SU-DHL-6 (cell line): ENCODE measurements around the gene RNF19B.
"Not testable (repeated sequence)": the region's sequence is repeated elsewhere in the genome, so short reads cannot be mapped to it uniquely, and the experiment has no call there.

Source experiments
- CTCF ChIP-seq: fragments of 200-600 bp; sonication (generic); IDR thresholded peaks from one replicate; pipeline ENCODE4 v1.5.1; 2017; ENCODE audit warnings: antibody characterized with exemption, mild to moderate bottlenecking, low read length, moderate library complexity; ENCODE audit not compliant: insufficient read depth, poor library complexity, severe bottlenecking
- EZH2phosphoT487 ChIP-seq: fragments of 200-600 bp; sonication (generic), shearing (Covaris generic); conservative IDR thresholded peaks from 2 replicates; pipeline ENCODE4 v1.6.1; 2018; ENCODE audit warnings: mild to moderate bottlenecking, antibody characterized with exemption, low read length, moderate library complexity, mixed read lengths

DNA sequence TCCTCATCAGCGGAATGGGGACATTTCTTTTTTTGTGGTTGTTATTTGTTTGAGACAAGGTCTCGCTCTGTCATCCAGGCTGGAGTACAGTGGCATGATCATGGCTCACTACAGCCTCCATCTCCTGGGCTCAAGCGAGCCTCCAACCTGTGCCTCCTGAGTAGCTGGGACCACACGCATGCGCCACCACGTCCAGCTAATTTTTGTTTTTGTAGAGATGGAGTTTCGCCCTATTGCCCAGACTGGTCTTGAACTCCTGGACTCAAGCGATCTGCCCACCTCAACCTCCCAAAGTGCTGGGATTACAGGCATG, 28.7 kb upstream of the RNF19B start:
- TF ChIP-seq CTCF, EZH2phosphoT487: not testable (repeated sequence)
